Renal cortical epithelial cell (primary cell): Measurements from ENCODE around the gene PPP1R13B. TPM values are rescaled to one million over a fixed set of nuclear protein-coding genes. Genes with fewer than 3 reads are reported as not detected.
A peak's percentile ranks its signal among the peaks of the same experiment; 100 is the strongest.

Experiments
- DNase-seq: peaks from one replicate; pipeline ENCODE4 v3.0.0-alpha.2; 2011; ENCODE audit warnings: low read depth
- total RNA-seq: library from RNA; depleted of rRNA; stranded (reverse); fragments of >200 nt; gene quantifications from 2 replicates; pipeline ENCODE4 v1.2.3, GENCODE V29; 2014

The PPP1R13B gene
- total RNA-seq, 1 donor from 2014 or later, result 18.5 TPM

DNA sequence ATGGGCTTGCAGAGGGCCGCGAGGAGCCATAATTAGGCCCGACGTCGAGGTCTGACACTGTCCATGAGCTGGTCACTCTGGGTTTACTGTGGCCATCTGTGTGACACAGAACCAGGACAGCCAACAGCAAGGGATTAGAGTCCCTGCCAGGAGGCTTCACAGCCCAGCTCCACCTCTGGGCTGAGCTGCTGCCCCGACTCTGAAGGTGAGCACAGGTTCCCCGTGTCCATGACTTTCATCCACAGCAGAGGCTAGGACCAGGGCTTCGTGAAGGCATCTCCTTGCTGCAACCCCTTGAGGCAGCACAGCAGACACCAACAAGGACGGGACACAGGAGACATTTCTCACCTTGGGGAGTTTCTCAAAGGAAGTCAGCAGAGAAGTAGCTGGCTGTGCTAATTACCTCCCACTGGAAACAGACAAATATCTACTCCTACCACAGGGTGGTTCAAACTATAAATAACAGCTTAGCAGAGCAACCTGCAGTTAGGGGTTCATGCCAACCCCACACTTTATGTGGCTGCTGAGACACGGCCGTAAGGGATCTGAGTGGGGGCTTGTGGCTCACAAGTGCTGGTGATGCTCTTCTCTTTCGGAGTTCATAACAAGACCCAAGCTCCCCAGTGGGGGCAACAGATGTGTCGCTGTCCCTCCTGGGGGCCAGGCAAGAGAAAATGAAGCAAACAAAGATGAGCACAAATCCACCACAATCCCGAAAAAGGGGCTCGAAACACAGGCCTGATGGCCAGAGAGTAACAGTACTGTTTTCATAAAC, 102.6 kb downstream of the PPP1R13B start:
- no peak for DNase-seq

DNA sequence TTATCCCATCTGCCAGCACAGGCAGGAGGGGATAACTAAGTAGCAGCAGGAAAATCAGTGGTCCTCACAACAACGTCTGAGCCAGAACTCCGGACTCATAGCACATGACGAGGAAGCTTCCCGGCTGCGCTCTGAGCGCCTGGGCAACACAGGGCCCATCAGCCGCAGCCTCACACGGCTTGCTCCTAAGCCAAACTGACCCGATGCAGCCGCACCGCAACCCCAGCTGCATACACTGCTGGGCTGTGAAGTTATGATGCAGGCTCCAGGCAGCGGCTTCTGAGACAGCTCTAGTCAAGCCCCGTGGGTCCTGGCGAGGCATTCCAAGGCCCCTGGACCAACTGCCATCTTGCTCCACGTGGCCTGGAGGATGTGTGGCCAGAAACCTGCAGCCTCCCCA, 103.7 kb downstream of the PPP1R13B start:
- no peak for DNase-seq

DNA sequence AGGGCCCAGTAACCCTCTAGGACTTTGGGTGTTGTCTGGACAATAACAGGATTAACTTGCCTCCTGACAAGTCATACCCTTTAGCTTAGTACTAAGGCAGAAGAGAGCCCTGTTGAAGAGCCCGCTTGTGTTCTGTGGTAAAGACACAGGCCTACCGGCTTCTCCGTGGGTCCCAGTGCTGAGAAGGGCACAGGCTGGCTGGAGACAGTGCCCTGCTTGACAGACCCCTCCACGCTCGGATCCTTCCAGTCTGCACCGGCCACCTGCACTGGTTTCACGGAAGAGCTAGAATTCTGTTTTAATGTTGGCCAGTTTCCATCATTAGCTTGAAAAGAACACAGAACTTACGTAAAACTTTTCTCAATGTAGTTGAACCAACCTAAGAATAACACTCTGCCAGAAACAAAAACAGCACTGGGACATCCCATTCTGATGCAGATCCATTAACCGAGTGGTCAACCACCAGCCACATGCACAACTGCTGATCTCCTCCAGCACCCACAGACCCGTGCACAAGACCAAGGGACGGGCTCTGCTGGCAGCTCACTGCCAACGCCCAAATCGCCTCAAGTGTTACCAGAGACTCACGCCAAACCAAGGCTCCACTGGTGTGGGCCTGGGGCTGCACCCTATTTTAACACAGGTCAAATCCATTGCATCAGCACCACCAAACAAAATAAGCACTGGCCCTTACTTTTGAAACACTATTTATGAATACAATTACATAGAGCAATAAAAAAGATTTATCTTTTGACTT, 104.7 kb downstream of the PPP1R13B start:
- DNase-seq, result no peak

DNA sequence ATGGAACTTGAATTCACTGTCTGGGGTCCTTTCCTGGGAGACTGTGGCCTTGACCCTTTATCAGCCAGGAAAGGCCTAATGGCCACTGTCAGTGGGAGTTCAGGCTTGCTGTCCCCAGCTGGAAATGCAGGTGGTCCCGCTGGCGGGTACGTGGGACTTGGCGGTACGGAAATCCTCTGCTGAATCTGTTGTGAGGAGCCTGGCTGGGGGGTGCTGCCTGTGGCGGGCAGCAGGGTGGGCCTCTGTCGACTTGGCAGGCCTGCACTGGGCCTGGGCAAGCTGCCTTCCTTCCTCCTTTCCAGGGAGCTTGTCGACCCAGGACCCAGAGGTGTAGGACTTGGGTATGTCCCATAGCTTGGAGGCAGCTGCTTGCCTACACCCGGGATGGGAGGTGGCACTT, 105.5 kb downstream of the PPP1R13B start:
- DNase-seq, result no peak

DNA sequence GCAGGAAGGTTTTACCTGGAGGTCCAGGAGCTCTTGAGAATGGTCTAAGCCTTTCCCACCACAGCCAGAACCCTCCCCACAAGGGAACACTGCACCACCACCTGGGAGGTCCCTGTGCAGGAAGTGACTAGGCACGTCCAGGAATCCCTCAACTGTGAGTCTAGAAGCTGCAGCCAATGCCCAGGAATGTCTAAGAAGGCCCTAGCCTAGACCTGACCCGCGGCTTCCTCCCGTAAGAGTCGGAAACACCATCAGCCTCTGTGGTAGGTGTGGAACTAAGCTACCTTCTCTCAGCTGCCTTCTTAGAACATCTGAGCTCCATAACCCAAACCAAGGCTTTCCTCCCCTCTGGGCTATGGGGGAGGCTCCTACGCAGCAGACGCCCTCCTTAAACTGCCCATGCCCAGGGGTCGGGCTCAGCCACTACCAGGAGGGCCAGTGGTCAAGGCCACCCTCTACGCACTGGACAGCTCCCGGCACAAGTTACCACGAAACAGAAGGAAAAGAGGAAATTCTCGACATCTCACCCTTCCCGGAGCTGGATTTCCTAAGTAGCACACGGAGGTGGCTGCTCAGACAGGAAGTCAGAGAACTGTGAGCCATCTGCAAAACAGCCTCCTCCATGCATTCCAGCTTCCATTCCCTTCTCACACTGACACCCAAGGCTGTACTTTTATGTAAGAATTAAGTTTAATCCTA, 106.2 kb downstream of the PPP1R13B start:
- no peak for DNase-seq

DNA sequence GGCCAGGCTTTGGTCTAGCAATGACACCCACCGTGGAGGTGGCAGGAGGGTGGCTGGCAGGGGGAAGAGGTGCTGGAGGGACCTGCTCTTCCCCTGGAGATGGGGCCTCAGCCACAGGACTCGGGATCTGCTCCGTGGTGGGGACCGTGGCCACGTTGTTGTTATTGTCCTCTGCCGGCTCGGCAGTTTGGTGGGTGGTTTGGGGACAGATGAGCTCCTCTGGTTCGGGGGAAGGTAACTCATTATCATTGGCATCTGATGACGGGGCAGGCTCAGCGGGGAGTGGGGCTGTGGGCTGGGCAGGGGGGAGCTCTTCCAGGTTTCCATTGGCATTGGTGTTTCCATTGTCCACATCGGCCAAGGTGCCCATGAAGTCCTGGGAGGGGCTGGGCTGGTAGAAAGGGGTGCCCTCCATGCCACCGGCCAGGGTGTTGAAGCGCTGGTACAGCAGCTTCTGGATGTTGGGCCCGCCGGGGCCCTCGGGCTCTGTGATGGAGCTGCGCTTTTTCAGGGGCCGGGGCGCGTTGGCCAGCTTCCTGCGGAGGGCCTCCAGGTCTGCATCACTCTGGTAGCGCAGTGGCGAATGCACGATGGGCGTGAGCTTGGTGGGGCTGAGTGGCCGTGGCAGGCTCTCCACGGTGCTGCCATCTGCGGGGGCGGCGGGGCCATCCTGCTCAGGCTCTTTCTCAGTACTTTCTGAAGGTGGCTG, 107.4 kb downstream of the PPP1R13B start:
- DNase-seq, result no peak

DNA sequence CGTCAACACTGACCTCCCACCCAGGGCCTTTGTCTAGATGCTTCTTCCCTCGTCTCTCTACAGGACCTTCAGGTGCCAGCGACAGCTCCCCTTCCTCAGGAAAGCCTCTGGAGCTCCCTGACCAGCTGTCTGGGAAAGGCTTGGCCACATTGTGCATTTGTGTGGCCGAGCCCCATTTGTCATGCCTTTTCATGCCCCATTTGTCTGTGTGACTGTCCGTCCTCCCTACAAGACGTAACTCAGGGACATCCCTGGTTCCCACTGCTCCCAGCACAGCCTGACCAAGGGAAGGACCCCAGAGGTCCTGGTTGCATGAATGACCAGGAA, 107.9 kb downstream of the PPP1R13B start:
- DNase-seq, result no peak

DNA sequence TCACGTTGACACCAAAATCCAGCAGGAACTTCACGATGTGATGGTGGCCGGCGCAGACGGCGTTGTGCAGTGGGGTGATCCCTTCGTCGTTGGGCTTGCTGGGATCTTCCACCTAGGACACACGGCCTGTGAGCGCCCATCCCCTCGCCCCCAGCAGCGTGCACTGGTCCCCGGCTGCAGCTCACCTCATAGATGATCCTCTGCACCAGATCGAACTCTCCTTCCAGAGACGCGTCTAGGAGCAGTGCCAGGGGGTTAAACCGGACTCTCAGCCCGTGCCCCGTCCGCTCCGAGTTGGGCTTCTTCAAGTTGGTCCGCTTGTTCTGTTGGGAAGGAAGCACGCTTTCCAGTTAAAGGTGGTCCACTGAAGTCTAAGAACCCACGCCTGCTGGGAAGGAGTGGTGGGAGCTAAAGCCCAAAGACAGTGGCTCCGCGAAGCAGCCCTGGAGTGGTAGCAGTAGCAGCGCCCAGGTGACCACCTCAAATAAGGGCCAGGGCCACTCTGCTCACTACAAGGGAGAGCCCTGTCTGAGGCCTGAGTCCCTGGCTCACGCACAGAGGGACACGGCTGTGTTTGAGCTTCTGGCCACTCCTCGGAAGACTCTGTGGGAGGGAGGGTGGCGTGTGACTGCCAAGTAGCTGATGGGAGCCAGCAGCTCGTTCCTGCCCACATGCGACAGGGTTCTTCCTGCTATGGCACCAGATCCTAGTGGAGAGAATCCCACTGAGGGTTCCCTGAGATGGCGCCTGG, 108.5 kb downstream of the PPP1R13B start:
- no peak for DNase-seq

DNA sequence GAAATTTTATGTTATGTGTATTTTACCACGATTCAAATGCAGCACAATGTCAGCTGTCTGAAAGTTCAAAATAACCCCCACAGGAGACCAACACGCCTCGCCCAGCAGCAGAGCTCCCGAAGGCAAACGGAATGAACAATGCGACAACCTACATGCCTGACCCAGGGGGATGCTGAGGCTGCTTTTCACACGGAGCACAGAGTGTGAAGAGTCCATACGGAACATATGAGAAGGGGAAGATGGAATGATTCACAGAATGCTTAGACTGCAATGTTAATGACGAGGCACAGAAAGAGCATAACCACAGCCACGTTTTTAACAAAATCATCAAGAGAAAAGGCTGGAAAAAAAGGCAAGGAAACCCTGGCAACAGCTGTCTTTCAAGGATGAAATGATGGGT, 109.2 kb downstream of the PPP1R13B start:
- no peak for DNase-seq

DNA sequence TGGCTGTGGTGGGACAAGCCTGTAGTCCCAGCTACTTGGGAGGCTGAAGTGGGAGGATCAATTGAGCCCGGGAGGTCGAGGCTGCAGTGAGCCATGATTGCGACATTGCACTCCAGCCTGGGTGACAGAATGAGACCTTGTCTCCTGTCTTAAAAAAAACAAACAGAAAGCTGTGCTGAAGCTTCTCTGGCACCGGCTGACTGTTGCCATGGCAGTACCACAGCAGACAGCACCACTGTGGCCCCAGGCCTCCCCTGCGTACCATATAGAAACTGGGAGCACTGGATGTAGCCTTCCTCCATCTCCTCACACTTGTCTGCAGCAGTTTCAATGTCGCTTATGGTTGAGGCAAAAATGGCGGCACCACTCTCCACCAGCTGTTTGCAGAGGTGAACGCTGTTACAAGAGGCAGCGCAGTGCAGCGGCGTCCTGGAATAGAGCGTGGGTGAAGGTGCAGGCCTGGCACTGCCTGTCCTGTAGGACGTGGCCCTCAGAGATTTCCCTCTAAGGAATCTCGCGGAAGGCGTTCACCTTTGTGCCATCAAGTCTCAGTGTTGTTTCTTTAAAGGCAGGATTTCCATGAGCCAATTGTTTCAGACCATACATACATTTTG, 109.8 kb downstream of the PPP1R13B start:
- no peak for DNase-seq

DNA sequence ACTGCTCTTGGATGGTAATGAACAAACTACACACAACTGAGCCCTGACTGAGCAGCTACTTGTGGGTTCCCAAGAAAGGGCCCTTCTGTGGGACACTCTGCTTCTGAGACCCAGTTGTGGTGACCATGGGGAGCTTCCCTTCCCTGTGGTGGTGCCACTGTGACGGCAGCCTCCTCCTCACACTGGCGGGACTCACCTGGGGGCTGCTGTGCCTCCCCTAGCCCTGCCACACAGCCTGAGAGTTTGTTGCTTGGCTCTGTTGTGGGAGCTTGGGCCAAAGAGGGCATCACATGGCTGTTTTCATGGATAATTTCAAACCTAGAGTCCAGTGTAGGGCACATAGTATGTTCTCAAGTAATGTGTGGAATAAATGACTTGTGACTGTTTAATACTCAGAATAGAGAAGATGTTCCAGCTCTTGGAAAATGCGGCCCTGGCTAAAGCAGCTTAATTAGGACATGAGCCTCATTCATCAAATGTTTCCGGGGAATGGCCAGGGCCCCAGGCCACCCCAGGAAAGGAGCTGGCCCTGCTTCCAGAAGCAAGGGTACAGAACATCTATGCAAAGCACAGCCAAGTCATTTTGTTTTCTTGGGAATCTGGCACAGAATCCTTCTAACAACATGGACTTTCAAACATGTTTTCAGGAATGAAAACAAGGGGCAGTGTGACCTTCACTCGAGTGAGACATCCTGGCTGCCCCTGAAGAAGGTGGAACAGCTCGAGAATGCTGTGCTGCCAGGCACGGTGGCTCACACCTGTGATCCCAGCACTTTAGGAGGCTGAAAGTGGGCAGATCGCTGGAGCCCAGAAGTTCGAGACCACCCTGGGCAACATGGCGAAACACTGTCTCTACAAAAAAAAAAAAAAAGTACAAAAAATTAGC, 110.6 kb downstream of the PPP1R13B start:
- DNase-seq, result no peak

DNA sequence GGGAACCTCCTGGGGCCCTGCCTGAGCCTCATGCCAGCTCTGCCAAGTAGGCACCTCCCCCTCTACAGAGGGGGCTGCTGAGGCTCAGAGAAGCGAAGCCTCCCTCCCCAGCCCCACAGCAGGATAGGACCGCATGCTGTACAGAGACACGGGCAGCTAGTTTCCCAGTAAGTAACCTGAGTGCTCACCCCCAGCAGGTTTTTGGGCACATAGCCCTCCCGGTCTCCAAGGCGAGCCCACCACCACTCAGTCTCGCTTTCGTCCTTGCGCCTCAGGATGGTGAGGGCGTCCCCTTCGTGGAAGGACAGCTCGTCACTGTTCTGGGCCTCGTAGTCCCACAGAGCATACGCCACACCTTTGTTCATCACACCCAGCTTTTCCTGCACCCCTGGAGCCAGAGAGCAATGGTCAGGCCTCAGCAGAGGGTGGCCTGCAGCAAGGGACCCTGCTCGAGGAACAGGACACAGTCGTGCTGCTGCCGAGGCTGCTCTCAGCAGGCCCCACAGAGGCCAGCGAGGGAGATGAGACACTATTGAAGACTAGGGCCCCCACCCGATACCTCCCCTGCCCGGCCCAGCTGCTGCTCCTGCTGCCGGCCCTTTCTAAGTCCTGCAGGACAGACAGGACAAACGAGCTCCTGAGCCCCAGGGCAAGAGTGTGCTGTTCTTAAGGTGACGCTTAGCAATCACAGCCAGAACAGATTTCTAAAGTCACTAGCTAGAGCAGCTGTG, 111.4 kb downstream of the PPP1R13B start:
- DNase-seq, result no peak

DNA sequence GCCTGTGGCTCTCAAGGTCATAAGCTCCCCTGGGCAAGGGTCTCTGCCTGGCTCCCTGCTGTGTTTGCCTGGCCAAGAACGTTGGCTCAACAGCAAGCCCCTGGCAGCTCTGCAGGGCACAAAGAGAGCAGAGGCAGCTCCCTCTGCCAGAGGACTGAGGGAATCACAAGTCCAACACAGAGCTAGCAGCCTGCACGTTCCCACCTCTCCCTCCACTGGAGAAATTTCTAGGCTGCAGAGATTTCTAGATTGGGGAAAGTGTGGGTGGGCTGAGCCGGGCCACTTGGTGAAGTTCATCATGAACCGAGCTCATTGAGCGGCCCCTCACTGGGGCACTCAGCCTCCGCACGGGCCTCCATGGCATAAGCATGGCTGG, 111.9 kb downstream of the PPP1R13B start:
- no peak for DNase-seq

DNA sequence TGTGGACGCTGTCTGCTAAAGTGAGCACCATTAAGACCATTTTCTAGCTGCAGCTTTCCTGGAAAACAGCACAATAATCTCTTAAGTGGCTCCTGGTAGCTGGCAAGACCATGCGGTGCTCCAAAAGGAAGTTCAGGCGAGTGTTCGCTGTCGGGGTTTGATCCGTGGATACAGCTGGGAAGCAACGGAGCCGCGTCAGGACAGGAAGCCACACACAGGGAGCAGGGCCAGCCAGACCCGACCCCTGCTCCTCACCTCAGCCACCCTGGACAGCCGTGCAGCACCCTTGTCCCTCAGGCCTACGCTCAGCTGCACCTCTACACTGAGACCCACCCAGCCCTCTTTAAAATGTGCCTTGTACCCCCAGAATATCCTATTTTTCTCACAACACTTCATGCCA, 112.4 kb downstream of the PPP1R13B start:
- DNase-seq, result no peak

DNA sequence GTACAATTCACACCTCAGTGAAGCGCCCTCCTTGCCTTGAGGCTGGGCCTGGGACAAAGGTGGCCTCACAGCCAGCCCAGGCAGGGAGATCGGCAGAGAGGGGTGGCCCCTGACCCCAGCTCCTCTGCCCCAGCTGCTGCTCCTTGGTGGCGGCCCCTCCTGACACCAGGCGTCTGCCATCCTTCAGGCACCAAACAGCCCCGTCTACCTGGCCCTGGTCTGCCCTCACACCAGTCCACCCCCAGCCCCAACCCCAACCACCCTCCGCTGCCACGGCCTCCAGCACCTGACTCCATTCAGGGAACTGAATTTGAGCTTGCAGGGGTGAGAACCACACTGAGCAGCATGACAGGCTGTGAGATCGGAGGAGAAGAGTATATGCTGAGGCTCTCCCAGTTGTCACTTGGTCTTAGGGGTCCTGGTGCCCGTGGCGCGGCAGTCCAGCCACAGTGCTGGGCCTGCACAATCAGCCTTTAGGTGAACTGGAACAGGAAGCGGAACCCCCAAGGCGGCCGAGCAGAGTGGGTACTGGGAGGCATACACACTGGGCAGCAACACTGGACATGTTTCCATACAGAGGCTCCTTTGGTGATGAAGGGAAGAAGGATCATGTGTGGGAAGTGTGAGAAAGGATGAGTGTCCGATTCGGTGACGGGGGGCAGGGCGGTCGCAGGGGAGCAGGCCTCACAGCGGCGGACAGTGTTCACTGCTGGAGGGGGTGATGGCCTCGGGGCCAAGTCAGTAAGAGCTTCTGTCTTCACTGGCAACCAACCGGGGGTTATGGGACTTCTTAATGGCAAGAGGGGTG, 113.1 kb downstream of the PPP1R13B start:
- DNase-seq, result no peak

DNA sequence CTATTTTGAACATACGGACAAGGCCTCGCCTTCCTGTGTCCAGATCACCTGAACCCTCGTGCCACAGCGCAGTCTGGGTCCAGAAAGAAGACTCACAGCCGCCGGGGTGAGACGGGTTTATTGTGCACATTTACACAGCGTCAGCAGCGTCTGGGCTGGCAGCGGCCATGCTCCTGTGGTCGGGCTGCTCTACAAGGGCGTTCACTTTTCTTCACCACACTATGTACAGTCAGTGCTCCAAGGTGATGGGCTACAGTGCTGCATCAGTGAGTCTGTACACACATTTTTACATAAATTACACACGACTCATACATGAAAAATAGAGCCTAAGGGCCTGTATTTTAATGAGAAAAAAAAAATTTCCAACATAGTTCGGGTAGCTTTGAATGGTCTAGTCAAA, 113.7 kb downstream of the PPP1R13B start:
- peak; percentile 47 for DNase-seq

DNA sequence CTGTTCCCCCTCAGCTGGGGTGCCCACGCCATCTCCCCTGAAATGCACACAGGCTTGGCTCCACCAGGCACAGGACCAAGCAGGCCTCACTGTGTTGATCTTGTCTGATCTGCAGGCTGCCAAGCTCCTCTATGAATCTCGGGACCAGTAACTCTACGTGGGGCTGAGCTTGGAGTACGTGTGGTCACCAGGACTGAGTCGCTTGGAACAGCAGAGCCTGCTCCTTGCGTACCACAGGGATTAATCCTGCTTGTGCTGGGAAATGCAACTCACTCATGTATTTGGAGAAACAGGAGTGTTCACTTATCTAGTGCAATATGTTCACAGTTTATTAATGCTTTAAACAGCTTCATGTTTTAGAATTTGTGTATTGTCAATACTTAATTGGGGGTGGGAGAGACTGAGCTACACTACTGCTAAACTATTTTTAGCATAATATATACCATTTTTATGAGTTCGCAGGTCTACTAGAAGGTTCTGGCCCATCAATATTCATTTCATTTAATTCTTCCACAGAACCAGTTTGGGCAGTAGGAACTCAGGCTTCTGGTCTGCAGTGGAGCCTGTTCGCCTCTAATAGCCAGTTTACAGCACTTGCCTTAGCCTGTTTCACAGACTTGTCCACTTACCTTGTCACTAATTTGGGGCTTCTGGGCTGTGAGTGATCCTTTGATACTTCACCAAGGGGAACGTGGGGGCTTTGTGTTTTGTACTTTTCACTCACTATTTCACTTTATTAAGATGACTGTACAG, 114.3 kb downstream of the PPP1R13B start:
- no peak for DNase-seq
